Esophagus squamous epithelium (tissue), 5 donors: ENCODE measurements around the gene DCDC2C. TPM values are rescaled to one million over a fixed set of nuclear protein-coding genes. Genes with fewer than 3 reads are reported as not detected.

Source experiments
- DNase-seq: peaks from one replicate; lab custom pipeline; 2025; lab: John Stamatoyannopoulos, UW
- H3K27ac ChIP-seq, 4 donors: fragments of 200-600 bp; sonication (generic); one replicate each; pipeline ENCODE4 v1.5.1; 2016 to 2019; ENCODE audit warnings: mild to moderate bottlenecking in 1 of 4
- H3K27me3 ChIP-seq, 4 donors: fragments of 200-600 bp; sonication (generic); 1 replicate in 3 of 4; 2 replicates in 1 of 4; pipeline versions ENCODE4 v1.5.1 to v1.6.0; 2017 to 2021; ENCODE audit warnings: antibody characterized with exemption in 1 of 4
- H3K36me3 ChIP-seq, 3 donors: fragments of 200-600 bp; sonication (generic); one replicate each; pipeline ENCODE4 v1.5.1; 2016 to 2019
- H3K4me1 ChIP-seq, 3 donors: fragments of 200-600 bp; sonication (generic); one replicate each; pipeline ENCODE4 v1.5.1; 2017 to 2019
- H3K4me3 ChIP-seq, 4 donors: fragments of 200-600 bp; sonication (generic); 1 replicate in 3 of 4; 2 replicates in 1 of 4; pipeline ENCODE4 v1.5.1; 2016 to 2019; ENCODE audit warnings: mild to moderate bottlenecking in 2 of 4, moderate library complexity in 1 of 4
- H3K9me3 ChIP-seq, 3 donors: fragments of 200-600 bp; sonication (generic); one replicate each; pipeline ENCODE4 v1.5.1; 2016 to 2019
- POLR2A ChIP-seq, 4 donors: fragments of 450-650 bp; IDR thresholded peaks; one replicate each; pipeline ENCODE4 v1.6.1; 2017; ENCODE audit warnings: antibody characterized with exemption in 4 of 4, mild to moderate bottlenecking in 4 of 4, moderate library complexity in 3 of 4
- WGBS, 2 donors: methylation state at CpG; one replicate each; pipeline ENCODE4 v1.1.5; 2018; 5-methylcytosine and 5-hydroxymethylcytosine counted together
- intact Hi-C: fragments of 100-400 bp; cut with DNase I; formaldehyde crosslinking; loops from one replicate; pipeline ENCODE4 v1.15.0; 2022
- total RNA-seq, 4 donors: library from RNA; depleted of rRNA; stranded (reverse); fragments of >200 nt; gene quantifications; one replicate each; pipeline ENCODE4 v1.1.0, GENCODE V29; 2016
- TF ChIP-seq, protein P1 (sequence below), 6 experiments: fragments of 450-650 bp in 4 of 6; fragments of 200-600 bp in 2 of 6; sonication (generic) in 2 of 6; IDR thresholded peaks; one replicate each; pipeline ENCODE4 v1.5.1; 2016 to 2019; ENCODE audit warnings: antibody characterized with exemption in 6 of 6, mild to moderate bottlenecking in 4 of 6, moderate library complexity in 4 of 6
- donor health status: DM: yes; HTN: yes; CAD: no.

The DCDC2C gene
- total RNA-seq, 4 donors from 2014 or later, result not detected

DNA sequence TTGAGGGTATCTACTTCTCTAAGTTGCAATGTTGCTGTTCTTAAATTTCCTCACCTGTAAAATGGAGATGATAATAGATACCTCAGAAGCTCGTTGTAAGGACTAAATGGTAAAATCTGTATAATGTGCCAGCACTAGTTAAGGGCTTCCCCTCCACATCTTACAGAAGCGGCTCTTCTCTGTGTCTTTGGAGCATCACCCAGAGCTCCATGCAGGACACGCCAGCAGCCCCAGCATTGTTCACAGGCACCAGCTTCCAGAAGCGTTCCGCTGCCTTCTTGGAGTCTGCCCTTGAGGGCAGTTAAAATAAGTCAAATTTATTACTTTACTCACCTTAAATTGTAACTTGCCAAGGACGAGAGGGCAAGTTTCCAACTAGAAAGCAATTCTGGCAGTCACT, 5.8 kb downstream of the DCDC2C start:
- H3K36me3 ChIP-seq, result no peaks in the 10 kb centered on the region
- peaks cover 0 to 34% (median 2%) of the 10 kb centered on the region in 4 donors for H3K27me3 ChIP-seq
- intact Hi-C loops, result no loop called here
- no peak for TF ChIP-seq POLR2A (IDR thresholded peaks at IDR 0.05)
- TF ChIP-seq, protein P1, sequence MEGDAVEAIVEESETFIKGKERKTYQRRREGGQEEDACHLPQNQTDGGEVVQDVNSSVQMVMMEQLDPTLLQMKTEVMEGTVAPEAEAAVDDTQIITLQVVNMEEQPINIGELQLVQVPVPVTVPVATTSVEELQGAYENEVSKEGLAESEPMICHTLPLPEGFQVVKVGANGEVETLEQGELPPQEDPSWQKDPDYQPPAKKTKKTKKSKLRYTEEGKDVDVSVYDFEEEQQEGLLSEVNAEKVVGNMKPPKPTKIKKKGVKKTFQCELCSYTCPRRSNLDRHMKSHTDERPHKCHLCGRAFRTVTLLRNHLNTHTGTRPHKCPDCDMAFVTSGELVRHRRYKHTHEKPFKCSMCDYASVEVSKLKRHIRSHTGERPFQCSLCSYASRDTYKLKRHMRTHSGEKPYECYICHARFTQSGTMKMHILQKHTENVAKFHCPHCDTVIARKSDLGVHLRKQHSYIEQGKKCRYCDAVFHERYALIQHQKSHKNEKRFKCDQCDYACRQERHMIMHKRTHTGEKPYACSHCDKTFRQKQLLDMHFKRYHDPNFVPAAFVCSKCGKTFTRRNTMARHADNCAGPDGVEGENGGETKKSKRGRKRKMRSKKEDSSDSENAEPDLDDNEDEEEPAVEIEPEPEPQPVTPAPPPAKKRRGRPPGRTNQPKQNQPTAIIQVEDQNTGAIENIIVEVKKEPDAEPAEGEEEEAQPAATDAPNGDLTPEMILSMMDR (IDR thresholded peaks at IDR 0.05), result no peak
- DNase-seq, result no peak
- H3K4me1 ChIP-seq, result peaks cover 0 to 4% (median 0%) of the 10 kb centered on the region in 3 donors
- WGBS, 2 donors, result 69 to 84% methylated on average over 6 of the region's 6 CpGs
- H3K9me3 ChIP-seq, result no peaks in the 10 kb centered on the region
- no peak overlapping the region for H3K27ac ChIP-seq
- H3K4me3 ChIP-seq, result no peak overlapping the region

DNA sequence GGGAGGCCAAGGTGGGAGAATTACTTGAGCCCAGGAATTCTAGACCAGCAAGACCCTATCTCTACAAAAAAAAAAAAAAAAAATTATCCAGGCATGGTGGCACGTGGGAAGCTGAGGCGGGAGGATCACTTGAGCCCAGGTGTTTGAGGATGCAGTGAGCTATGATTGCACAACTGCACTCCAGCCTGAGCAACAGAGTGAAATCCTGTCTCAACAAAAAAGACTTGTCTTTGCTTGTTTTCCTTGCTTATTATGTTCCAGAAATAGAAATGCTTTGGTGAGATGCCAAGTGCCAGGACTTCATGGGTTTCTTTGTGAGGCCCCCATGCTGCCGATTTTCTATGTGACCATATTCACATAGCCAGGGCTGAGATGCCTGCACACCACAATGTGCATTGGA, 9.0 kb downstream of the DCDC2C start:
- Histone ChIP-seq H3K27ac (no peak overlapping the region), H3K36me3 (no peaks in the 10 kb centered on the region), H3K4me3 (no peak overlapping the region), H3K9me3 (no peaks in the 10 kb centered on the region), H3K4me1 (peaks cover 0 to 4% (median 0%) of the 10 kb centered on the region in 3 donors), H3K27me3 (peaks cover 0 to 14% (median 2%) of the 10 kb centered on the region in 4 donors)
- TF ChIP-seq POLR2A (IDR thresholded peaks at IDR 0.05), result no peak
- TF ChIP-seq, protein P1 (IDR thresholded peaks at IDR 0.05), result no peak
- 2 to 10% methylated on average over 2 to 3 of the region's 3 CpGs for WGBS, 2 donors
- intact Hi-C loops, result no loop called here
- DNase-seq, result no peak

DNA sequence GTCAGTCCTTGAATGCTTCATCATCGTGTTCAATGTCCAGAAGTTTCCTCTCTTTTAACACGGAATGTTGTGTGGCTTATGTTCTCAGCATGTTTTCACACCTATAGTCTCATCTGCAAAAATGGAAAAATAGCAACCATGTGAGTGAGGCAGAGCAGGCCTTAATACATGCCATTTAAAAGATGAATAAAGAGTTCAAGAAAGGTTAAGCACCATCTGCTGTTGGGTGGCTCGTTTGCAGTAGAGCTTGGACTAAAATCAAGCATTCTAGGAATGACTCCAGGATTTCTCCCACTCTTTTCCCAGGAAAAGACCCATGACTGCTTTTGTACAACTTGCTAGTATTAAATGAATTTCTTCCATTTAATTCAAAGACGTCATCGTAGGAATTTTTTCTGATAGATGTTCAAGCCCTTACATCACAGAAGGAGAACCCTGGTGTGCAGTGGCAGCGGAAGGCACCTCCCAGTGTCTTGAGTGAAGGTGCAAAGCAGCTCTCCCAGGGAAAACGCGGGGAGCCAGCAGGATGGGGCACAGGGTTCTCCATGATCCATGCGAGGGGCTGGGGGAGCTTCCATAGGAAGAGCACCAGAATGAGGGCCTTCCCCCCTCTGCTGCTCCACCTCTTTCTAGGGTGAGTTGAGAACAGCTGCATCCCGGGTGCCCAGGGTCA, 9.6 kb downstream of the DCDC2C start:
- peaks cover 0 to 9% (median 2%) of the 10 kb centered on the region in 4 donors for H3K27me3 ChIP-seq
- no peak overlapping the region for H3K27ac ChIP-seq
- 42 to 43% methylated on average over 5 to 7 of the region's 10 CpGs for WGBS, 2 donors
- no peak overlapping the region for H3K4me3 ChIP-seq
- H3K36me3 ChIP-seq, result no peaks in the 10 kb centered on the region
- intact Hi-C loops, result no loop called here
- DNase-seq, result no peak
- H3K9me3 ChIP-seq, result no peaks in the 10 kb centered on the region
- peaks cover 0 to 4% (median 0%) of the 10 kb centered on the region in 3 donors for H3K4me1 ChIP-seq
- TF ChIP-seq, protein P1 (IDR thresholded peaks at IDR 0.05), result no peak
- TF ChIP-seq POLR2A (IDR thresholded peaks at IDR 0.05), result no peak

DNA sequence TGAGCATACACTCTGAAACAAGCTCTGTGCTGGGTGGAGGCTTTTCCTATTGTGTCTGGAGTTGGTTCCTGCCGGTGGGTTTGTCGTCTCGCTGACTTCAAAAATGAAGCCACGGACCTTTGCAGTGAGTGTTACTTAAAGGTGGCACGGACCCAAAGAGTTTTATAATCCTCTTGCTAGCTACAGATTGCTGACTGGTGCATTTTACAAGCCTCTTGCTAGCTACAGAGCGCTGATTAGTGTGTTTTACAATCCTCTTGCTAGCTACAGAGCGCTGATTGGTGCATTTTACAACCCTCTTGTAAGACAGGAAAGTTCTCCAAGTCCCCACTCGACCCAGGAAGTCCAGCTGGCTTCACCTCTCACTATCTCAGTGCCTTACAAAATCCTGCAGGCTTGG, 15.3 kb downstream of the DCDC2C start:
- Histone ChIP-seq H3K36me3 (no peaks in the 10 kb centered on the region), H3K27ac (no peak overlapping the region), H3K9me3 (no peaks in the 10 kb centered on the region), H3K4me1 (no peaks in the 10 kb centered on the region), H3K4me3 (no peak overlapping the region), H3K27me3 (no peaks in the 10 kb centered on the region)
- whole genome bisulfite sequencing, 2 donors, result 58 to 74% methylated on average over 7 to 8 of the region's 8 CpGs
- intact Hi-C loops, result no loop called here
- TF ChIP-seq, protein P1 (IDR thresholded peaks at IDR 0.05), result no peak
- TF ChIP-seq POLR2A (IDR thresholded peaks at IDR 0.05), result no peak
- no peak for DNase-seq

DNA sequence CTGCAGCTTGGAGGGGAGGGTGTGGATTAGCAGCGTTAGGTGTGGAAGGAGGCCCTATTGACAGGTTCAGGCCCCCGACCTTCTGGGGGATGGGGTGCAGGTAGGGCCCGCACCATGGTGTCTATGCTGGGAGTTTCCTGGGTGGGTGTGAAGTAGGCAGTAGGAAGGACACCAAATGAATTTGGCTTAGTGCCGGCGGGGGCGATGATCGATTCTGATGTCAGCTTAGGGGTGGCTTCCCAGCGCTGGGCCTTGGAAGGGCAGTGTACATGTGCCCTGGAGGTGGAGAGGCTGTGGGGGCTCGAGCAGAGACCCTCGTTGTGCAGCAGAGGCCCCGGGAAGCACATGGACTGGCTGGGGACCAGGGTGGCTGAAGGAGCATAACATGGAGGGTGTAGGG, 21.6 kb downstream of the DCDC2C start:
- WGBS, 2 donors, result 82 to 85% methylated on average over 10 of the region's 11 CpGs
- H3K4me3 ChIP-seq, result no peak overlapping the region
- intact Hi-C loops, result no loop called here

More for the DNA sequence above, 21.6 kb downstream of the DCDC2C start:
- no peak overlapping the region for H3K27ac ChIP-seq
- peaks cover 0 to 8% (median 0%) of the 10 kb centered on the region in 3 donors for H3K4me1 ChIP-seq
- no peak for TF ChIP-seq POLR2A (IDR thresholded peaks at IDR 0.05)
- TF ChIP-seq, protein P1 (IDR thresholded peaks at IDR 0.05), result no peak
- H3K9me3 ChIP-seq, result no peaks in the 10 kb centered on the region
- peaks cover 0 to 6% (median 0%) of the 10 kb centered on the region in 4 donors for H3K27me3 ChIP-seq
- no peaks in the 10 kb centered on the region for H3K36me3 ChIP-seq
- DNase-seq, result no peak
